Activated T-cell treated with anti-CD3 and anti-CD28 coated beads for 1 hour (primary cell): ENCODE data around the gene FRMD4A.

Source experiments
- DNase-seq: peaks from one replicate; pipeline ENCODE4 v3.0.0-alpha.2; 2020; ENCODE audit warnings: low read depth

Gene FRMD4A

GRCh38 chr10:14186245-14186644 is 144.5 kb downstream of the FRMD4A start:
- no peak for DNase-seq

GRCh38 chr10:14185316-14186045 is 145.2 kb downstream of the FRMD4A start:
- DNase-seq, result no peak

- DNase-seq, result no peak
Observed at GRCh38 chr10:14184841-14185315, 145.8 kb downstream of the FRMD4A start.

GRCh38 chr10:14182781-14183180 is 147.9 kb downstream of the FRMD4A start:
- DNase-seq, result no peak

GRCh38 chr10:14181567-14181936 is 149.2 kb downstream of the FRMD4A start:
- DNase-seq, result no peak

- no peak for DNase-seq
Observed at GRCh38 chr10:14180911-14181566, 149.7 kb downstream of the FRMD4A start.

GRCh38 chr10:14179251-14179650 is 151.5 kb downstream of the FRMD4A start:
- no peak for DNase-seq

- no peak for DNase-seq
Observed at GRCh38 chr10:14173706-14174594, 156.8 kb downstream of the FRMD4A start.

GRCh38 chr10:14173391-14173705 is 157.4 kb downstream of the FRMD4A start:
- no peak for DNase-seq

GRCh38 chr10:14172336-14172950 is 158.3 kb downstream of the FRMD4A start:
- DNase-seq, result no peak

- no peak for DNase-seq
Observed at GRCh38 chr10:14171336-14171735, 159.4 kb downstream of the FRMD4A start.

GRCh38 chr10:14163377-14164086 is 167.2 kb downstream of the FRMD4A start:
- no peak for DNase-seq

GRCh38 chr10:14162629-14163344 is 167.9 kb downstream of the FRMD4A start:
- DNase-seq, result no peak

GRCh38 chr10:14162061-14162460 is 168.7 kb downstream of the FRMD4A start:
- no peak for DNase-seq

- DNase-seq, result no peak
Observed at GRCh38 chr10:14160299-14160698, 170.4 kb downstream of the FRMD4A start.

- no peak for DNase-seq
Observed at GRCh38 chr10:14158575-14158974, 172.1 kb downstream of the FRMD4A start.

- no peak for DNase-seq
Observed at GRCh38 chr10:14156104-14156503, 174.6 kb downstream of the FRMD4A start.

GRCh38 chr10:14153570-14154055 is 177.1 kb downstream of the FRMD4A start:
- no peak for DNase-seq

GRCh38 chr10:14151571-14151970 is 179.2 kb downstream of the FRMD4A start:
- no peak for DNase-seq

GRCh38 chr10:14150526-14150925 is 180.2 kb downstream of the FRMD4A start:
- no peak for DNase-seq

GRCh38 chr10:14146501-14146900 is 184.2 kb downstream of the FRMD4A start:
- DNase-seq, result no peak
